ENCODE data around the gene UPB1. TPM values are rescaled to one million over a fixed set of nuclear protein-coding genes. Genes with fewer than 3 reads are reported as not detected.
A peak's percentile ranks its signal among the peaks of the same experiment; 100 is the strongest.

UPB1 gene
- total and polyA plus RNA-seq, 11 donors: 0.24 to 1.9 (median 0.80) TPM

DNA sequence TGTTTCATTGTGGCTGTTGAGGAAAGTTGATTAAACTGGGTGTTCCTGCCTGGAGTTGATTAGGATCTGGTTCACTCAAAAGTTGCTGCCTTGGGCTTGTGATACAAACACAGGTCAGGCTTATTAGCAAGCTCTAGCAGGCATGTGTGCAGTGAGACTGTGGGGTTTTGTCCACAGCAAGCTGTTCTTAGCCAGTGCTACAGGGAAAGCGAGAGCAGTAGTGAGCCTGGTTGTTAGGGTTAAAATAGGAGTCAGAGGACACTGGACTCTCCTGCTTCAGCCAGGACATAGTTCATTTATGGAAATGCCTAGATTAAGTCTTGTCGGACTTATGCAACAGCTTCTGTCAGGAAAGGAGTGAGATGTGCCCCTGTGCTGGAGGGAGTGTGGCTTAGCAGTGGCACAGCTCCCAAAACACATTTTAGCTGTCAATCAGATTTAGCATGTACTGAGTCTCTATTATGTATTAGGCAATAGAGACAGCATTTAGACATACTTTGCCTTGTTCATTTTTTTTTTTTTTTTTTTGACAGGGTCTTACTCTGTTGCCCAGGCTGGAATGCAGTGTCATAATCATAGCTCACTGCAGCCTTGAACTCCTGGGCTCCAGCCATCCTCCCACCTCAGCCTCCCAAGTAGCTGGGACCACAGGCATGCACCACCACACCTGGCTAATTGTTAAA is 69.4 kb downstream of the UPB1 start:
- Histone ChIP-seq H3K4me3 (no peak overlapping the region), H3K27ac (peak overlapping the region; percentile 45 to 81 (median 74)), H3K36me3 (peaks cover 0 to 73% (median 46%) of the 10 kb centered on the region in 9 donors), H3K4me1 (peaks cover 0 to 77% (median 32%) of the 10 kb centered on the region in 12 donors), H3K27me3 (no peaks in the 10 kb centered on the region), H3K9me3 (no peaks in the 10 kb centered on the region)
- 34 to 60% (median 51%) methylated on average over 2 of the region's 2 CpGs for WGBS, 4 donors
- TF ChIP-seq, protein P1, sequence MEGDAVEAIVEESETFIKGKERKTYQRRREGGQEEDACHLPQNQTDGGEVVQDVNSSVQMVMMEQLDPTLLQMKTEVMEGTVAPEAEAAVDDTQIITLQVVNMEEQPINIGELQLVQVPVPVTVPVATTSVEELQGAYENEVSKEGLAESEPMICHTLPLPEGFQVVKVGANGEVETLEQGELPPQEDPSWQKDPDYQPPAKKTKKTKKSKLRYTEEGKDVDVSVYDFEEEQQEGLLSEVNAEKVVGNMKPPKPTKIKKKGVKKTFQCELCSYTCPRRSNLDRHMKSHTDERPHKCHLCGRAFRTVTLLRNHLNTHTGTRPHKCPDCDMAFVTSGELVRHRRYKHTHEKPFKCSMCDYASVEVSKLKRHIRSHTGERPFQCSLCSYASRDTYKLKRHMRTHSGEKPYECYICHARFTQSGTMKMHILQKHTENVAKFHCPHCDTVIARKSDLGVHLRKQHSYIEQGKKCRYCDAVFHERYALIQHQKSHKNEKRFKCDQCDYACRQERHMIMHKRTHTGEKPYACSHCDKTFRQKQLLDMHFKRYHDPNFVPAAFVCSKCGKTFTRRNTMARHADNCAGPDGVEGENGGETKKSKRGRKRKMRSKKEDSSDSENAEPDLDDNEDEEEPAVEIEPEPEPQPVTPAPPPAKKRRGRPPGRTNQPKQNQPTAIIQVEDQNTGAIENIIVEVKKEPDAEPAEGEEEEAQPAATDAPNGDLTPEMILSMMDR (IDR thresholded peaks at IDR 0.05): no peak
- no peak for TF ChIP-seq POLR2A (IDR thresholded peaks at IDR 0.05)
- DNase-seq: peak in 4 of 5 donors; percentile 48 to 67 (median 57)
- peak; percentile 93 to 94 (median 94) for ATAC-seq
- intact Hi-C loops (cut with DNase I): no loop called here

DNA sequence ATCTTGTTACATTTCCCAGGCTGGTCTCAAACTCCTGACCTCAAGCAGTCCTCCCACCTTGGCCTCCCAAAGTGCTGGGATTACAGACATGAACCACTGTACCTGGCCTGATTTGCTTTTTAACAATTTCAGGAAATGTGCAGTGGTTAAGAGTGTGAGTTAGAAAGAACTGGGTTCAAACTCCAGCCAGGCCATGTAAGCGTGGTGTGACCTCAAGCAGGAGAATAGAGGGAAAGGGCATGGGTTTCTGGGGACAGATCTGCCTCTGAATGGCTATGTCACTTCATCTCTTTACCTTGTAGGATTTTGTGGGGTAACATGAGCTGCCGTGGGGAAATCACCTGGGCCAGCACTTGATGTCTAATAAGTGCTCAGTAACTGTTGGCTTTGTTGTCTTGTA is 69.9 kb downstream of the UPB1 start:
- 80 to 88% (median 84%) methylated on average over 2 of the region's 2 CpGs for WGBS, 4 donors
- no peak for TF ChIP-seq POLR2A (IDR thresholded peaks at IDR 0.05)
- TF ChIP-seq, protein P1 (IDR thresholded peaks at IDR 0.05): no peak
- no peak for ATAC-seq
- peaks cover 0 to 73% (median 48%) of the 10 kb centered on the region in 9 donors for H3K36me3 ChIP-seq
- H3K27me3 ChIP-seq: no peaks in the 10 kb centered on the region
- peaks cover 0 to 71% (median 31%) of the 10 kb centered on the region in 12 donors for H3K4me1 ChIP-seq
- DNase-seq: no peak
- intact Hi-C loops (cut with DNase I): no loop called here
- H3K27ac ChIP-seq: peak overlapping the region in 10 of 12 donors; percentile 28 to 81 (median 70)
- no peak overlapping the region for H3K4me3 ChIP-seq
- no peaks in the 10 kb centered on the region for H3K9me3 ChIP-seq

DNA sequence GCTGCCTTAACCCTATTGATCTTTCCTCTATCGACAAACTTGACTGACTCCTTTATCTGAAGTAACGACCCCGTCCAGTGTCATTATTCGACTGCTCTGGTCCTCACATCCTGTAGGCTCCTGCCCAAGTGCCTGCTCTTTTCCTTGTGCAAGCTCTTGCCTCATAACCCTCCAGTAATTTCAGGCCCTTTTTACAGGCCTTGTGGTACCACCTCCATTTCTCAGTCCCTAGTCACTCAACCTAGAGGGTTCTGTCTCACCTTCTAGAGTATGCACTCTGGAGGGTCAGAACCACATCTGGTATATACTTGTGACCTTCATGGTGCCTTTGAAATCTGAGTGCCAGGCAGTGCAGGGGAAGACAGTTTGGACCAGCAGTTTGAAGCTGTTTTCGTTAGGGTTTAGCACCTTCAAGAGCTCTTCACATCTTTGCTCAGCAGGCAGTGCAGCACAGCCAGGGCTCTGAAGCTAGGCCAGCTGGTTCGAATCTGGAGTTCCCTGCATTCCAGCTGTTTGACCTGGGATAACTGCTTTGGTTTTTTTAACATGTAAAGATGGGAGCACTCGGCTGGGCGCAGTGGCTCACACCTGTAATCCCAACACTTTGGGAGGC is 71.9 kb downstream of the UPB1 start:
- Histone ChIP-seq H3K27ac (peak overlapping the region in 2 of 12 donors; percentile 11 to 23), H3K9me3 (no peaks in the 10 kb centered on the region), H3K4me1 (peaks cover 0 to 60% (median 29%) of the 10 kb centered on the region in 12 donors), H3K4me3 (no peak overlapping the region), H3K27me3 (no peaks in the 10 kb centered on the region), H3K36me3 (peaks cover 0 to 76% (median 52%) of the 10 kb centered on the region in 9 donors)
- ATAC-seq (no peak), DNase-seq (no peak)
- 61 to 67% (median 65%) methylated on average over 8 of the region's 8 CpGs for WGBS, 4 donors
- TF ChIP-seq POLR2A (IDR thresholded peaks at IDR 0.05): no peak
- TF ChIP-seq, protein P1 (IDR thresholded peaks at IDR 0.05): no peak
- intact Hi-C loops (cut with DNase I): no loop called here

DNA sequence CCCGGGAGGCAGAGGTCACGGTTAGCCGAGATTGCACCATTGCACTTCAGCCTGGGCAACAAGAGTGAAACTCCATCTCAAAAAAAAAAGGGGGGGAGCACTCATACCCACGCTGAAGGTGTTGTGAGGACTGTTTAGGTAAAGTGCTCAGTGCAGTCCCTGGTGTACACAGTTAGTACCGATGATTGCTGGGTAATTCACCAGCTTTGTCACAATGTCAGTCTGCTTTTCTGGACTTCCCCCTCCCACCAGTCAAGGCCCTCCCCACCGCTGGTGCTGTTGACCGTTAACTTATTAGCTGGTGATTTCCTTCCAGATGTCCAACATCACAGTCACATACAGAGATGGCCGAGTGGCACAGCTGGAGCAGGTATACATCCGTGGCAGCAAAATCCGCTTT is 72.5 kb downstream of the UPB1 start:
- Histone ChIP-seq H3K27me3 (no peaks in the 10 kb centered on the region), H3K4me3 (no peak overlapping the region), H3K4me1 (peaks cover 0 to 53% (median 28%) of the 10 kb centered on the region in 12 donors), H3K9me3 (no peaks in the 10 kb centered on the region), H3K36me3 (peaks cover 0 to 77% (median 54%) of the 10 kb centered on the region in 9 donors), H3K27ac (peak overlapping the region in 2 of 12 donors; percentile 11 to 23)
- WGBS, 4 donors: 83 to 88% (median 86%) methylated on average over 10 of the region's 10 CpGs
- DNase-seq (no peak), ATAC-seq (no peak)
- TF ChIP-seq, protein P1 (IDR thresholded peaks at IDR 0.05): no peak
- TF ChIP-seq POLR2A (IDR thresholded peaks at IDR 0.05): no peak
- intact Hi-C loops (cut with DNase I): no loop called here
